GM20000 (cell line): ENCODE data around the gene PSMA3.

Source experiments
- DNase-seq: peaks from one replicate; pipeline ENCODE4 v3.0.0; 2012; ENCODE audit warnings: low spot score
- TF ChIP-seq, protein P1 (sequence below): IDR thresholded peaks from 2 replicates; pipeline ENCODE4 v1.5.1; 2012; ENCODE audit warnings: mild to moderate bottlenecking, control low read depth; ENCODE audit errors: extremely low read depth, missing control alignments

The PSMA3 gene

DNA sequence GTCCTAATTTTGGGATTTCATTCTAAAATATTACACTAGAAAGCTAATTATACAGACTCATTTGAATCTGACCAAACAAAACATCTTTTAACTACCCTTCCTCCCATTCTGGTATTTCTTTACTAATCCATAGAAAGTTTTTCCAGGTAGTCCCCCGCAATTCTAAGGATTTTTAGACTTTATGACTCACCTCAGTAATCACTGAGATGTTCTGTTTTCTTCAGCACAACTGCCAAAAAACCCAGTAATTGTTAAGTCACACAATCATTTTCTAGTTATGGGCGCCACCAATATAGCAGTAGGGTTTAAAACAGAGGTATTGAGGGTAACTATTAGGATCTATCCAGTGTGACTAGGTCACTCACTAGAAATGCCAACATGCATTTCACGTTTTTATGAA, 52.1 kb downstream of the PSMA3 start:
- DNase-seq: no peak

DNA sequence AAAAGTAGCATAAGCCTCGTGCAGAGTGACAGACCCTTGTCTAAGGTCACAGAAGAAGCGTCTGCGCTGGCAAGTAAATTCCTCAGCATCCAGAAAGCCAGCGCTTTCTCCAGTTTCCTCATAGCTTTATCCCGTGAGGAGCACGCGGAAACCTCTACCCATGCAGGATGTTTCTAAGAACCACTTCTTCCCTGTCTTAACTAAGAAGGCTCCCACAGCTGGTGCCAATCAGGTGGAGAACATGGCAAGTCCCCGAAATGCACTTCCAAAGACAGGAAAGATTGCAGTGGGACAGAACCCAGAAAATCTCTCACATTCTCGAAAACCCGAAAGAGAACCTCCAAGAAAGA, 52.7 kb downstream of the PSMA3 start:
- DNase-seq: no peak
- TF ChIP-seq, protein P1, sequence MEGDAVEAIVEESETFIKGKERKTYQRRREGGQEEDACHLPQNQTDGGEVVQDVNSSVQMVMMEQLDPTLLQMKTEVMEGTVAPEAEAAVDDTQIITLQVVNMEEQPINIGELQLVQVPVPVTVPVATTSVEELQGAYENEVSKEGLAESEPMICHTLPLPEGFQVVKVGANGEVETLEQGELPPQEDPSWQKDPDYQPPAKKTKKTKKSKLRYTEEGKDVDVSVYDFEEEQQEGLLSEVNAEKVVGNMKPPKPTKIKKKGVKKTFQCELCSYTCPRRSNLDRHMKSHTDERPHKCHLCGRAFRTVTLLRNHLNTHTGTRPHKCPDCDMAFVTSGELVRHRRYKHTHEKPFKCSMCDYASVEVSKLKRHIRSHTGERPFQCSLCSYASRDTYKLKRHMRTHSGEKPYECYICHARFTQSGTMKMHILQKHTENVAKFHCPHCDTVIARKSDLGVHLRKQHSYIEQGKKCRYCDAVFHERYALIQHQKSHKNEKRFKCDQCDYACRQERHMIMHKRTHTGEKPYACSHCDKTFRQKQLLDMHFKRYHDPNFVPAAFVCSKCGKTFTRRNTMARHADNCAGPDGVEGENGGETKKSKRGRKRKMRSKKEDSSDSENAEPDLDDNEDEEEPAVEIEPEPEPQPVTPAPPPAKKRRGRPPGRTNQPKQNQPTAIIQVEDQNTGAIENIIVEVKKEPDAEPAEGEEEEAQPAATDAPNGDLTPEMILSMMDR: no peak

More for the DNA sequence above, 52.1 kb downstream of the PSMA3 start:
- TF ChIP-seq, protein P1: no peak

DNA sequence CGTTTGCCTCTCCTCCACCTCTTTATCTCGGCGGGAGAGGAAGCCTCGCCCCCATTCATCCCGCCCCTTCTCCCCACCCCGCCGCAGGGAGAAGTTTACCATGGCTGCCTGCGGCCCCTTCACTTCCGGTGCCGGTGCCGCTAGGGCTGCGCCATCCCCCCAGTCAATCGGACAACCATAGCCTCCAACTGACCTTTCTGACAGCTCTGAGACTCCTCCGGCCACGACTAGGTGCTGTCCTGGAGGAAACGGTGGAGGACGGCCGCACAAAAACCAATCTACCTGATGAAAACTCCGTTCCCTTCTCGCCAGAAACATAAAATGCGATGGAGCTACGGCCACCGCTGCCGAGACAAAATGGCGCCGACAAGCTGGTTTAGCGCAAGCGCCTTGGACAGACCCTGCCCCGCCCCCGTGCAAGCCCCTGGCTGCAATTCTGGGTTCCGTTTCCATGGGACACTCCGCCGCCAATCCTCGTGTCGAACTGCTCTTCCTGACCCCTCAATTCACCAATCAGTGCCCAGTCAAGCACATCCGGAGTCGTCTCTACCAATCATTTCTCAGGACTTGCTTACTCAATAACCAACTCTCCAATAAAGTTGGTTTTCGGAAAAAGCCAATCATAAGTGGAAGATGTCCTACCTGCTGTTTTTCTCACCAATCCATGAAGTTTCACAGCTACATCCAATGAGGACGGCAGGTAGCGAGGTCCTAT, 53.3 kb downstream of the PSMA3 start:
- TF ChIP-seq, protein P1: no peak
- DNase-seq: peak; percentile 96

DNA sequence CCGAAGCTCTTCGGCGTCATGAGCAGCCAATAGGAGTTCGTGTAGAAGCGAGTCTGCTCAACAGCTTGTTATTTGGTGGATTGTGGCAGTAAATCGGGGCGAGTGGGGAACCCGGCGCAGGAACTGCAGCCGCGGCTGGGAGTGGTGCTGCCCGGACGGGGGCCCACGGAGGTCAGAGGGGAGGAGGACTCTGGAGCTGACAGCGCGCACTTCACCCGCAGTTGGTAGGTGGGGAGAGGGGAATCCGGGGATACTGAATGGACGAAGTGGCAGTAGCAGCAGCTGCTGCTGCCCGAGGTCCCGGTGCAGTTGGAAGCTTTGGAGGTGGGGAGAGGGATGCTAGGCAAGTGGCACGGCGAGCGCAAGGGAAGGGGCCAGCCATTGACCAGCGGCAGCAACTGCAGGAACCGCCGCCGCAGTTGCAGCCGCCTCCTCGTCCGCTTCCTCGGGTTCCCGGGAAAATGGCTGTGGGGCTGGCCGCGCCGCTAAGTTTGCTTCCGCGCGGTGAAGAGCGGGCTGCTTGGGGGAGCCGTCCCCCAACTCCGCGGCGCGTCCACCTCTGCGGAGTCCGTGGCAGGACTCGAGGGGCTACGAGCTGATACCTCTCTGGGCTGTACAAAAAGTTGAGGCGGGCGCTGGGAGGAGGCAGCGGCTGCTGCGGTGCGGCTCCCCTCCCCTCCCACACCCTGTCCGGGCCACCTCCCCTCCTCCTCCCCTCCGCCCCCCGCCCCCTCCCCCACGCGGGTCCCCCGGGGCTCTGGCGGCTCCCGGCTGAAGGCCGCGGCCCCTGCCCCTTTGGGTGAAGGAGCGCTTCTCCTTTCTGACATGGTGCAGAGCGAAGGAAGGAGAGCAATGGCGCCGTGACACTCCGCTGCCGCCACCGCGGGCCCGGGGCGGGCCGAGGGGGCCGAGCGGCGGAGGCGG, 54.1 kb downstream of the PSMA3 start, which contains the start of gene ARID4A:
Gene ARID4A (plus strand): TSS at position 79 of the 924 bp plus-strand sequence. CDS start 1,300 bp downstream, outside the sequence.
- TF ChIP-seq, protein P1: no peak
- DNase-seq: peak; percentile 73

DNA sequence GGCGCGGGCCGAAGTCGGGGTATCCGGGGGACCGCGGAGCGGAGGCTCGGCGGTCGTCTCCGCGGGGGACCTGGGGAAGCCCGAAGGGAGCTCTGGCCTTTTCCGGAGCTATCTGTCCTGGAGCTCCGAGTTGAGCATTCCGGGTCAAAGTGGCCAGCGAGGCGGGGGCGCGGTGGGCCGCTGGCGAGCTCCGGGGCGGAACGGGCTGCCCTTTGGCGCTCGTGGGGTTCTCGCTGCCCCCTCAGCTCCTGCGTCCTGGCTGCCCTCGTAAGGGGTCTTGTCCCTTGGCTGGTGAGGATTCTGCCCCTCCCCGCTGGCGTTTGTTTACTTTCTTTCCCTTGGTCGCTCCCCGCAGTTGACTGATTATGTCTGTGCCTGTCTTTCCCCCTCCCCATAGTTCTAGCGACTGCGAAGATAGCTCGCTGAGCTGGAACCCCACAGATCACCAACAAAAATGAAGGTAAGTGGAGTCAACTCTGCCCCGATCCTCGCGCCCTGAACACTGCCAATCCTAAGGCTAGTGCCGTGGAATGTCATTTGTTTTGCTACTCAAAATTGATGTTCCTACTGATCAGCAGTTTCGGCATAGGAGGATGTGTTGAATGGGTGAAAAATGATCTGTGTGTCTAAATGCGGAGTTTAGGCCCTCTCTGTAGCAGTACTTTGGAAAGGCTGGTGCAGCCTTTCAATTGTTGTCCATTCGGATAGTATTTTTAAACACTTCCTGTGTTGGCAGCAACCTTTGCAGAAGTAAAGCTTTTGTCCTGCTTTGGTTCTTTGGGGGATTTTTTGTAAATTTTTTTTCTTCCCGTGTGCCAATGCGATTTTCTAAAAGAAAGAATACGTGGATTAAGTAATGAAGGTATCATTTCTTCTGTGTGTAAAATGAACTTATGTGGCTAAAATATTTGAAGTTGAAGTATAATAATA, 55.0 kb downstream of the PSMA3 start:
- TF ChIP-seq, protein P1: no peak
- peak; percentile 17 for DNase-seq

DNA sequence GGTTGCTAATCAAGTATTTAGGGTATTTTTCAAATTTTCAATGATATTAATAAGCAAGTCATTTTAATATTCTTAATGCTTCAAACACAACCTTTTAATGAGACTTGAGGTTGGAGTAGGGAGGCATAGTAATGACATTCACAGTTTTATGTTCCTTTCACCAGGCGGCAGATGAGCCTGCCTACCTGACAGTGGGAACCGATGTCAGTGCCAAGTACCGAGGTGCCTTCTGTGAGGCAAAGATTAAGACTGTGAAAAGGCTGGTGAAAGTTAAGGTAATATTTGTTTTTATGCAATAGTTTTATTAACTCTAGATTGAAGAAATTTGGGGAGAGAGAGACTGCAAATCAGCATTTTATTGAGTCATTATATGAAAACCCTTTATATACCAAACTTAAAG, 56.8 kb downstream of the PSMA3 start:
- TF ChIP-seq, protein P1: no peak

More for the DNA sequence above, 56.8 kb downstream of the PSMA3 start:
- no peak for DNase-seq
